ENCODE results near the gene EXOC3L2.

DNA sequence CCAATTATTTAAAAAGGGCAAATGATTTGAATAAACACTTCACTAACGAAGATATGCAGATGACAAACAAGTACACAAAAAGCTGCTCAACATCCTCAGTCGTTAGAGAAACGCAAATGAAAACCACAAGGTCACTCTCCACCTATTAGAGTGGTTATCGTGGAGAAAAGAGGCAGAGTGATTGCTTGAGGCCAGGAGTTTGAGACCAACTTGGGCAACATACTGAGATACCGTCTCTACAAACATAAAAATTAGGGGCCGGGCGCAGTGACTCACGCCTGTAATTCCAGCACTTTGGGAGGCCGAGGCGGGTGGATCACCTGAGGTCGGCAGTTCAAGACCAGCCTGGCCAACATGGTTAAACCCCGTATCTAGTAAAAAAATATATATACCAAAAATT is 39.4 kb downstream of the EXOC3L2 start:
- TF ChIP-seq, protein P1, sequence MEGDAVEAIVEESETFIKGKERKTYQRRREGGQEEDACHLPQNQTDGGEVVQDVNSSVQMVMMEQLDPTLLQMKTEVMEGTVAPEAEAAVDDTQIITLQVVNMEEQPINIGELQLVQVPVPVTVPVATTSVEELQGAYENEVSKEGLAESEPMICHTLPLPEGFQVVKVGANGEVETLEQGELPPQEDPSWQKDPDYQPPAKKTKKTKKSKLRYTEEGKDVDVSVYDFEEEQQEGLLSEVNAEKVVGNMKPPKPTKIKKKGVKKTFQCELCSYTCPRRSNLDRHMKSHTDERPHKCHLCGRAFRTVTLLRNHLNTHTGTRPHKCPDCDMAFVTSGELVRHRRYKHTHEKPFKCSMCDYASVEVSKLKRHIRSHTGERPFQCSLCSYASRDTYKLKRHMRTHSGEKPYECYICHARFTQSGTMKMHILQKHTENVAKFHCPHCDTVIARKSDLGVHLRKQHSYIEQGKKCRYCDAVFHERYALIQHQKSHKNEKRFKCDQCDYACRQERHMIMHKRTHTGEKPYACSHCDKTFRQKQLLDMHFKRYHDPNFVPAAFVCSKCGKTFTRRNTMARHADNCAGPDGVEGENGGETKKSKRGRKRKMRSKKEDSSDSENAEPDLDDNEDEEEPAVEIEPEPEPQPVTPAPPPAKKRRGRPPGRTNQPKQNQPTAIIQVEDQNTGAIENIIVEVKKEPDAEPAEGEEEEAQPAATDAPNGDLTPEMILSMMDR (IDR thresholded peaks at IDR 0.05; ENCODE audit: control extremely low read depth in 1 of 3, insufficient read depth in 1 of 3, low read depth in 1 of 3, low read length in 3 of 3) = no peak
- TF ChIP-seq BCL11A (IDR thresholded peaks at IDR 0.05; ENCODE audit: low read depth in 2 of 2, low read length in 2 of 2) (no peak), POLR2A (IDR thresholded peaks at IDR 0.05; ENCODE audit: control extremely low read depth in 1 of 2, low read depth in 2 of 2, low read length in 2 of 2) (no peak), RFX5 (IDR thresholded peaks at IDR 0.05; ENCODE audit: borderline replicate concordance, low read depth, low read length) (no peak), POLR2AphosphoS5 (IDR thresholded peaks at IDR 0.05; ENCODE audit: low read depth, low read length) (no peak)

Measured in H1 (cell line).